HG02763 (cell line): ENCODE results near the gene IRF2BP1.
"Not testable (repeated sequence)": the region's sequence is repeated elsewhere in the genome, so short reads cannot be mapped to it uniquely, and the experiment has no call there.

Experiments
- ATAC-seq: cut with Tn5 transposase; IDR thresholded peaks from one replicate; pipeline ENCODE4 v1.9.1; 2021; ENCODE audit warnings: mild to moderate bottlenecking, moderate library complexity; ENCODE audit not compliant: unreplicated experiment

Gene IRF2BP1

GRCh38 chr19:45882652-45883585, 3.0 kb downstream of the IRF2BP1 start:
- no peak for ATAC-seq

GRCh38 chr19:45881909-45882528, 3.9 kb downstream of the IRF2BP1 start:
- no peak for ATAC-seq

- no peak for ATAC-seq
These were observed 4.6 kb downstream of the IRF2BP1 start for GRCh38 chr19:45881082-45881908.

- ATAC-seq, result no peak
These were observed 6.0 kb downstream of the IRF2BP1 start for GRCh38 chr19:45879971-45880370.

GRCh38 chr19:45879055-45879454, 6.9 kb downstream of the IRF2BP1 start:
- ATAC-seq, result no peak

- no peak for ATAC-seq
These were observed 7.7 kb downstream of the IRF2BP1 start for GRCh38 chr19:45878043-45878794.

DNA sequence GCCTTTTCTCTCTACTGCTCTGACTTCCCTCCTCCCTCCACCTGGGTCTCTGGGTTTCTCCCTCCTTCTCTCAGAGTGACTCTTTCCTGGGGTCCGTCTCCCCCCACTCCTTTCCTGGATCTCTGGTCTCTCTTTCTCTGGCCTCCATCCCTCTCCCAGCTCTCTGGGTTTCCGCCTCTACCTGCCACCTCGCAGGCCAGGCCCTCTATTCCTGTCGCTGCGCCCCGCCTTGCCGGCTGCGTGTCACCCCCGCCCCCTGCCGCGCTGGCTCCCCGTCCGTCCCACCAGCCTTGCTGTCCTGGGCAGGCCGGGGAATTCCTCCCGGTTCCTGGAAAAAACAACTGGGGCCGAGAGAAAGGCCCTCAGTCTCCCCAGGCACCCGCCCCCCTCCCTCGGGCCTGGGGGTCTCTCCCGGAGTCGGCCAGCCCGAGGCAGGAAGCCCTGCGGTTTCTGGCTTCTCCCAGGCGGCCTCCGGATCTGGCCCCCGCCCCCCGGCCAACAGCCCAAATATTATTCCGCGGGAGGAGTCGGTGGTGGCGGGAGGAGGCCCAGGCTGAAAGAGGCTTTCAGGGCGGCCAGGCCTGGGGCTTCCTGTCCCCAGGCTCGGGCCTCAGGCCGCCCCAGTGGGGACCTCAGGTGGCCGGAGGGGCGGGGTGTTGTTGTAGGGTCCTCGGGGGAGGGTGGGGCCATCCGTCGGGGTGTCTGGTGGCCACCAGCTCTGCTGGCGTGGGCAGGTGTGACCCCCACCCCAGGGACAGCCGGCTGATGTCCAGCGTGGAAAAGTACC, 9.3 kb downstream of the IRF2BP1 start:
- ATAC-seq, result no peak

- ATAC-seq, result no peak
These were observed 9.9 kb downstream of the IRF2BP1 start for GRCh38 chr19:45876161-45876410.

DNA sequence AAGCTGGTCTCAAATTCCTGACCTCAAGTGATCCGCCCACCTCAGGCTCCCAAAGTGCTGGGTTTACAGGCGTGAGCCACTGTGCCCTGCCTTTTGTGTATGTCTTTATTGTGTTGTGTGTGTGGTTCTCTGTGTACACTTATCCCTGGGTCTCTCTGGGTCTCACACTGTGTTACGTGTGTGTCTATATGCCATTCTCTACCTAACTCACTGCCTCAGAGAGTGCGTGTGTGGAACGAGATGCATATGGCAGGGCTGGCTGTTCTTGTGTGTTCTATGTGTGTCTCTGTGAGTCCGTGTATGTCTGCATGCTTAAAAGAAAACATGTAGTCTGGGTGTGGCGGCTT, 11.3 kb downstream of the IRF2BP1 start:
- no peak for ATAC-seq

- ATAC-seq, result no peak
These were observed 12.6 kb downstream of the IRF2BP1 start for GRCh38 chr19:45873219-45873772.

- ATAC-seq, result no peak
These were observed 13.6 kb downstream of the IRF2BP1 start for GRCh38 chr19:45872095-45872919.

DNA sequence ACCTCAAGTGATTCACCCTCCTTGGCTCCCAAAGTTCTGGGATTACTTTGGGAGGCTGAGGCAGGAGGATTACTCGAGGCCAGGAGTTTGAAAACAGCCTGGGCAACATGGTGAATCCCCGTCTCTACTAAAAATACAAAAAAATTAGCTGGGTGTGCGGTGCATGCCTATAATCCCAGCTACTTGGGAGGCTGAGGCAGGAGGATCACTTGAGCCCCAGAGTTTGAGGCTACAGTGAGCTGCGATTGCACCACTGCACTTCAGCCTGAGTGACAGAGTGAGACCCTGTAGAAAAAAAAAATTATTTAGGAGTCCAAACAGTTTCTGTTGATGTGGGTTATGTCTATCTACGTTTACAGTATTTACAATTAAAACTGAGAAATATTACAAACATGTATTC, 15.1 kb downstream of the IRF2BP1 start:
- ATAC-seq, result no peak

- not testable (repeated sequence) for ATAC-seq
These were observed 18.7 kb downstream of the IRF2BP1 start for GRCh38 chr19:45867241-45867640.

DNA sequence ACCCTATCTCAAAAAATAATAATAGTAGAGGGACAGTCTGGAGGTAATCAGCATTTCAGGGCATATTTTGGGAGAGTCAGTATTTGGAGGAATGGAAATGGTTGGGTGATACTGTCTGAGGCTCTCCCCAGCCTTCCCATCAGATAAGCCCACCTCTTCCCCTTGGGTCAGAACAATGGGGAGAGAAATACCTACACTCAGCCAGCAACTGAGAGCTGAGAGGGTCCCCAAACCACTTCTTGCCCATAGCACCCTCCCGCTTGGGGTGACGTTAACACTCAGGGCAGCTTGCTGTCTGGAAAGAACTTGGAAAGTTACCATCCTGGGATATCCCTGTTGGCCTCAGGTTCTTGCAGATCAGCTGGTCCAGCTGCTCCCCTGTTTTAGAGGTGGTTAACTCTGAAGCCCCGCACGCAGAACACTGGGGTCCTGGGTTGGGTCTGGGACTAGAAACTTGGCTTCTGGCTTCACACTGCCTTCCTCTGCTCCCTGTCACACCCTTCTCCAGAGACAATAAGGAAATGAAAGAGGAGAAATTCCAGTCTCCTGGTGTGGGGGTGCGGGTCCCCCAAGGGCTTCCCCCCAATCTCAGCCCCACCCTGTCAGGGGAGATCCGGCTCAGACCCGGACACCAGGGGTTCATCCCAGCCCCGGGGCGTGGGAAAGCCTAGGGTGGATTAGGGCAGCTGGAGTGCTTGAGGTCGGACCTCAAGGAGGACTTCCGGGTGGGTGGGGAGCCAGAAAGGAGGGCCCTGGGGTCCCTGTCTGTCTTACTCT, 19.4 kb downstream of the IRF2BP1 start:
- no peak for ATAC-seq

DNA sequence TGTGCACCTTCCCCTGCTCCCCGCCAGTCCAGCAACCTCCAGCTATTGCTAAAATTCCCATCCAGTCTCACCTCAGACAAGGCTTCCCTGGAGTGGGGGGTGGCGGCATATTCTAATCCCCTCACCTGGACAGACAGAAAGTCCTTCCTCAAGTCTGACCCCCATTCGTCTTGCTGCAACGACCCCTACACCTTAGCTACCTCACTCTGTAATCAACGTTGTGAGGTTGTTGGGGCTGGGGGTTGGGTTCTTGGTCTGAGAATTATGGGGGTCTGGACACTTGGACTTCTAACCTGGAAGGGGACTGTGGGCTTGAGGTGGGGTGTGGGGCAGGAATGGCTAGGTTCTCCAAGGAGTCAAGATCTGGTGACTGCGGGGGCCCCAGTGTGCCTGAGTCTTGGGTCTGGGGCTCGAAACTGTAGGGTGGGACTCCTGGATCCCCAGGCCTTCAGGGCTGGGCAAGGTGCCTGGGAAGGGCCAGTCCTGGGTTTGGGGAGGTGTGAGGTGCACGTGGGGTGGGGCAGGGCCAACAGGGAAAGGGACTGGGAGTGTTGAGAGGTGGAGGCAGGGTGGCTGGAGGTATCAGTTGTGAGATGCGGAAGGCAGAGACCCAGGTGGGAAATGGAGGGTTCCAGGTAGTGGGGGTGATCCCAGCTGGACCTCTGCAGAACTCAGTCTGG, 20.5 kb downstream of the IRF2BP1 start:
- no peak for ATAC-seq

- no peak for ATAC-seq
These were observed 21.3 kb downstream of the IRF2BP1 start for GRCh38 chr19:45864629-45865082.

- no peak for ATAC-seq
These were observed 21.9 kb downstream of the IRF2BP1 start, which contains the start of gene FOXA3 for GRCh38 chr19:45863840-45864628. Gene FOXA3 (plus strand): TSS chr19:45864326. CDS start chr19:45864457, 131 bp downstream.
